SU-DHL-6 (cell line): Measurements from ENCODE around the gene SAXO1.

Experiments
- CTCF ChIP-seq: fragments of 200-600 bp; sonication (generic); IDR thresholded peaks from one replicate; pipeline ENCODE4 v1.5.1; 2017; ENCODE audit warnings: antibody characterized with exemption, mild to moderate bottlenecking, low read length, moderate library complexity; ENCODE audit not compliant: insufficient read depth, poor library complexity, severe bottlenecking
- EZH2phosphoT487 ChIP-seq: fragments of 200-600 bp; sonication (generic), shearing (Covaris generic); conservative IDR thresholded peaks from 2 replicates; pipeline ENCODE4 v1.6.1; 2018; ENCODE audit warnings: mild to moderate bottlenecking, antibody characterized with exemption, low read length, moderate library complexity, mixed read lengths

GRCh38 chr9:18881758-18882157 lies 151.3 kb downstream of the SAXO1 start:
- no peak for TF ChIP-seq CTCF
- TF ChIP-seq EZH2phosphoT487, result no peak
